Globus pallidus (tissue), 1 donor: ENCODE data around the gene HCST.
A peak's percentile ranks its signal among the peaks of the same experiment; 100 is the strongest.
"Not testable (repeated sequence)": the region's sequence is repeated elsewhere in the genome, so short reads cannot be mapped to it uniquely, and the experiment has no call there.

Source experiments
- DNase-seq: peaks from one replicate; pipeline ENCODE4 v3.0.0-alpha.2; 2015; ENCODE audit warnings: low spot score

The HCST gene

DNA sequence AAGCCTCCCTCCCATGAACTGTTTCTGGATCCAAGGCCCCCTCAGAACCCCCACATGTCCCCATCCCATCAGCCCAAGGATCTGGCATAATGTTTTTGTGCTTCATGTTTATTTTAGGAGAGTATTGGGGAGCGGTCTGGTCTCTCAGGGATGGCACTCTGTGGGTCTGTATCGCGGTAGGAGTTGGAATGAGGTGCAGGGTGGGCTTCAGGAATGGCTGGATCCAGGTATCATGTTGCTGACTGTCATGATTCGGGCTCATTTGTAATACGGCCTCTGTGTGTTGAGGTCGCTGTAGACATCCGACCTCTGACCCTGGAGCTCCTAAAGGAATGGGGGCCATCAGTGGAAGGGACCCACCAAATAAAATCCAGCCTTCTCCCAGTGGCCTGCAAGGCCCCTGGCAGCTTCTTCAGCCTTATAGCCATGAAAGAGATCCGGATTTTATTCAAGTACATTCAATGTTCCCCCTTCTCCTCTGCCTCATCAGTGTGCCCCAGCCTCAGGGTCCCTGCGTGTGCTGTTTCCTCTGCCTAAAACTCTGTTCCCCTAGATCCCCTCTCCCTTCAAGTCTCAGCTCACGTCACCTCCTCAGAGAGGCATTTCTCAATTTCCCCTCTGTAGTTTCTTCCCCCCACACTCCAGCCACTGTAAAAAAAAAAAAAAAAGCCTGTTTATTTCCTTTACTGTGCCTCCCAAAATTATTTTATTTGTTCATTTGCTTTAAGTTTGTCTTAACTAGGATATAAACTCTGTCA lies 2.2 kb downstream of the HCST start:
- peak; percentile 33 for DNase-seq

DNA sequence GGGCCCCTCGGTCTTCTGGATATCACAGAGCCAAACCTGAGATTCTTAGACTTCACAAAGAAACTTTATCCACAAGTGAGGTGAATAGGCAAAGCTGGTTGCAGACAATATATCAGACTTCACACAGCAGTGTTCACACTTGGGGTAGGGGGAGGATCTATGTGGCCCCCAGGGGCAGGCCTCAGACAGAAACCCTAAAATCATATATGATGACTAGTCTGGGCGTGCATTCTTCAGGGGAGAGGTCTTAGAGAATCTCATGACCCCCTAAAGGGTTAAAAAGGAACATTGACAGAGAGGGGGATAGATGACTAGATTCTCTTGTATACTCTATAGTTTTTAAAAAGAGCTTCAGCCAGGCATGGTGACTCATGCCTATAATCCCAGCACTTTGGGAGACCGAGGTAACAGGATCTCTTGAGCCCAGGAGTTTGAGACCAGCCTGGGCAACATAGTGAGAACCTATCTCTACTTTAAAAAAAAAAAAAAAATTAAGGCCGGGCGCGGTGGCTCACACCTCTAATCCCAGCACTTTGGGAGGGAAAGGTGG lies 2.9 kb downstream of the HCST start:
- DNase-seq = no peak

DNA sequence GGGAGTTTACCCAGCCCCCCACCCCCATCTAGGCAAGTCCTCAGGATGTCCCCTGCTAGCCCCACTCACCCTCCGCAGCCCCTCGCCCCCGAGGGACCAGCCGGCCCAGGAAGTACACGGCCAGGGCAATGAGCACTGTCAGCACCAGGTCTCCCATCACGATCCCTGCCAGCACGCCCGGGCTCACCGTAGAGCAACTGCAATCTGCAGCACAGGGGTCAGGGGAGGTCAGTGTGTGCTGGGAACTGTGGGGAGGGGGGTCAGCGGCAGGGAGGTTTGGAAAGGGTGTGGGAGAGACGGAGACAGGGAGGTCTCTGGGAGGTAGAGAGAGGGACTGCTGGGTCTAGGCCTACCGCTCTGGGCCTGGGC lies 5.0 kb downstream of the HCST start:
- DNase-seq = no peak

DNA sequence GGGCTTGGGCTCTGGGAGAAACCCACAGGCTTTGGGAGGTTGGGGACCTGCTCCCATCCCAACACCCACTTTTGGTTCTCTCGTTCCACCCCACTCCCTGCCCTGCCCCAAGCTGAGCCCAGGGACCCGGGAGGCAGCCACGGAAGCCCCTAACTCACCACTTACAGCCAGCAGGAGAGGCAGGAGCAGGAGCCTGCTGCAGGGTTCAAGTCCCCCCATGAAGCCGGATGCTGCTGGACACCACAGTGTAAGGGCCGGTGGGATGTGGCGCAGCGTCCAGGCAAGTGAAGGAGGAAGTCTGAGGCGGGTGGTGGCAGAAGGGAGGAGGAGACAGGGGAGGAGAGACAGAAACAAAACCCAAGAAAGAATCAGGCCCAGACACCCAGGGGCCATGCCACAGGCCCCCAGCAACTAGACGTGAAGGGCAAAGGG lies 5.7 kb downstream of the HCST start, which contains the start of gene TYROBP:
Gene TYROBP, minus strand, starts transcription at position 286 of the 432 bp plus-strand sequence. Its CDS starts 67 bp downstream, at position 219.
- no peak for DNase-seq

DNA sequence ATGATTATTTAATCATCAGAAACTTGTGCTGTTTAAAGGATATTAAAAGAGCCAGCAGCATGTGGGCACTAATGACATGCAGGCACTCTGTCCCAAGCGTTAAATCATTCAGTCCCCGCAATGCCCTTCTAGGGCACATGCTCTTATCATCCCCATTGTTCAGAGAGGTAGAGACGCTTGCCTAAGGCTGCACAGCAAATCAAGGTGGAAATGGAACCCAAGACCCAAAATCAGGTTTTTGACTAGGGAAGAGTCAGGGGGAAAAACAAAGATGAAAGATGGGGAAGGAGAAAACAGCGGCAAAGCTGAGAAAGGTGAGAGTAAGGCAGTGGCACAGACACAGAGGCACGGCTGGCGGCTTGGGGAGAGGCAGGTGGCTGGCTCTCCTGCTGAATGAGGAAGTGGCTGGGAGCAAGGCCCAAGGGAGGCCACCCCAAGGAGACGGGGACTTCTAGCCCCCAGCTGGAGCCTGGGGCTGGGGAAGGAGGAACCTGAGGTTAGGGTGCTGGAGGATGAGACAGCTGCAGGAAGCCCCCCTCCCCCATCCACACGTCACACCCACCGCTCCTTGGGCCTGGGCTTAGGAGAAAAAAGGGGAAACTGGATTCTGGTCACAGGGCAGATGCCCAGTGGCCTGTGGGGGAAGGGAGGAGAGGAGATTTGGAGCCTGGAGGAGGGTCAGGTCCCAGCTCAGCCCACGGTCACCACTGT lies 6.8 kb downstream of the HCST start:
- peak; percentile 71 for DNase-seq

DNA sequence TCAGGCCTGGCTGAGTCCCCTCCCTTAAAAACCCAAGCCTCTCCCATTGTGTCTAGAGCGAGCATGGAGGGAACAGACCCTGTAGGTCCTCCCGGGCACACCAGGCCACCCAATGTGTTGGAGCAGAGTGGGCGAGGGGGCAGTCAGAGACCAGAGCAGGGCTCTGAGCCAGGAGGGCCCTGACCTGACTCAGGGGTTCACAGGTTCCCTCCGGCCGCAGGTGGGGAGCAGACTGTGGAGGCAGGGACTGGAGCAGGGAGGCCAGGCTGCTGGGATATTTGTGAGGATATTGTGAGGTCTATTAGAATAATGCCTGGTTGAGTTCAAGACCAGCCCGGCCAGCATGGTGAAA lies 7.3 kb downstream of the HCST start:
- no peak for DNase-seq

DNA sequence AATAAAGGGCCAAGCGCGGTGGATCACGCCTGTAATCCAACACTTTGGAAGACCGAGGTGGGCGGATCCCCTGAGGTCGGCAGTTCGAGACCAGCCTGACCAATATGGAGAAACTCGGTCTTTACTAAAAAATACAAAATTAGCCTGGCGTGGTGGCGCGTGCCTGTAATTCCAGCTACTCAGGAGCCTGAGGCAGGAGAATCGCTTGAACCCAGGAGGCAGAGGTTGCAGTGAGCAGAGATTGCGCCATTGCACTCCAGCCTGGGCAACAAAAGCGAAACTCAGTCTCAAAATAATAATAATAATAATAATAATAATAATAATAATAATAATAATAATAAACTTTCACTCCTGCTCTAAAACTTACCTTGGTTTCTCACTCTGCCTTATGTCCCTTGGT lies 8.0 kb downstream of the HCST start:
- not testable (repeated sequence) for DNase-seq

DNA sequence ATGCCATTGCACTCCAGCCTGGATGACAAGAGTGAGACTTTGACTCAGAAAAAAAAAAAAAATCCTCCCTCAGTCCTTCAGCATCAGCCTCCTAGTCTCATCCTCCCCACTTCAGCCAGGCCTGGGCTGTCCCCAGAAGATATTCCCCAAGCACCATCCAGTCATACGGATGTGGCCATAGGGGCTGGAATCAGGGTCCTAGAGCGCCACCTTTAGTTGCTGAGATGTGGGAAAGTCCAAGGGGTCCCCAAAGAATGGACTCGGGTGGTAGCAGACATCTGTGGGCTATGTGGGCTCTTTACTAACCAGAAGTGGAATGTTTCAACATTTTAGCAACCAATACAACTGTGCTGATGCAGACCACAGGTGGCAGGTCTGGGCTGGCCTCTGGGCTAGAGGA lies 8.8 kb downstream of the HCST start:
- DNase-seq = no peak

DNA sequence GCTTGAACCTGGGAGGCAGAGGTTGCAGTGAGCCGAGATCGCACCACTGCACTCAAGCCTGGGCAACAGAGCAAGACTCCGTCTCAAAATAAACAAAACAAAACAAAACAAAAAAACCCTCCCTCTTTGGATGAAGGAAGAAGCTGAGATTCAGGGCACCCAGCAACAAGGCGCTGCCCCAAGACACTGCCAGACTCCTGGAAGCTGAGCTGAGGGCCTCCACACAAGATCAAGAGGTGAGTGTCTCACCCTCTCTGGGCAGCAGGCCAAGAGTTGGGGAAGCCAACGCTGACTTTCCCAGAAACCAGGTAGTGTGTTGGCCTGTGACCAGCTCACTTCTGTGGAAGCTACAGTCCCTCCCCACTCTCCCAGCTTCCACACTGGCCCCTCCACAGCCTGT lies 9.5 kb downstream of the HCST start:
- DNase-seq = no peak

DNA sequence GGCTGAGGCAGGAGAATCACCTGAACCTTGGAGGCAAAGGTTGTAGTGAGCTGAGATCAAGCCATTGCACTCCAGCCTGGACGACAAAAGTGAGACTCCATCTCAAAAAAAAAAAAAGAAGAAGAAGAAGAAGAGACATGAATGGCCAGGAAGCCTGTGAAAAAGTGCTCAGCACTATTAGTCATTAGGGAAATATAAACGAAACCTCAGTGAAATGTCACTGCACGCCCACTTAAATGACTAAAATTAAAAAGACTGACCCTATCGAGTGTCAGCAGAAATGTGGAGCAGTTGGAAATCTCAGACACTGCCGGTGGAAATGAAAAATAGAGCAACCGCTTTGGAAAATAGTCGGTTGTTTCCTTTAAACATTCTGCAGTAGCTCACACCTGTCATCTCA lies 11.3 kb downstream of the HCST start:
- no peak for DNase-seq

DNA sequence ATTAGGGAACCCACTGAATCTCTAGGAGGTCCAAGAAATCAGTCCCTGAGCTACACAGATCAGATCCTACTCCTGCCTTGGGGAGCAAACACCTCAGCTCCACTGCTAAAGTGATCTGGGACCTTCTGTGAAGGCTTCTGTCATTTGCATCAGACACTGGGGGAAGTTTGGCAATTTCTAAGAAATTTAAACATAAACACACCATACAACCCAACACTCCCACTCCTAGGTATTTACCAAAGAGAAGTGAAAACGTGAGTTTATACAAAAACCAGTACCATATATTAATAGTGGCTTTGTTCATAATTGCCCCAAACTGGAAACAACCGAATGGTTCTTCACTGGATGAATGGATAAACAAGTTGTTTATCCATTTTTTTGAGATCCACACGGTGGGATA lies 13.1 kb downstream of the HCST start:
- no peak for DNase-seq

DNA sequence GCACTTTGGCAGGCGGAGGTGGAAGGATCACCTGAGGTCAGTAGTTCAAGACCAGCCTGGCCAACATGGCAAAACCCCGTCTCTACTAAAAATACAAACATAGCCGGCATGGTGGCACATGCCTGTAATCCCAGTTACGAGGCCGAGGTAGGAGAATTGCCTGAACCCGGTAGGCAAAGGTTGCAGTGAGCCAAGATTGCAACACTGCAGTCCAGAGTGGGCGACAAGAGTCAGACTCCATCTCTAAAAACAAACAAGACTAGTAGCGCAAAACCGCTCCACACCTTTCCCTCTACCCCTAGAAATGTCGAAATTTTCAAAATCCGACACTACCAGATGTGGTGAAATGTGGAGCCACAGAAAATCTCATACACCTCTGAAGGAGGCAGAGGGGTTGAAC lies 17.0 kb downstream of the HCST start:
- DNase-seq = no peak

DNA sequence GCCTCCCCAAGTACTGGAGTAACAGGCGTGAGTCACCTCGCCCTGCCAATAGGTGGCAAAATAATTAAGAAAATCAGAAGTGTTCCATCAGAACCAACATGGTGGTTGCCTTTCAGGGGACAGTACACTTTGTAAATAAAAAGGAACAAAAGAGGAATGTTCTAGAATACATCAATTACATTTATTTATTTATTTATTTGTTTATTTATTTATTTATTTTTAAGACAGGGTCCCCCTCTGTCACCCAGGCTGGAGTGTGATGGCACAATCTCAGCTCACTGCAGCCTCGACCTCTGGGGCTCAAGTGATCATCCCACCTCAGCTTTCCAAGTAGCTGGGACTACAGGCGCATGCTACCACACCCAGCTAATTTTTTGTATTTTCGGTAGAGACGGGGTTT lies 18.7 kb downstream of the HCST start:
- DNase-seq = no peak

DNA sequence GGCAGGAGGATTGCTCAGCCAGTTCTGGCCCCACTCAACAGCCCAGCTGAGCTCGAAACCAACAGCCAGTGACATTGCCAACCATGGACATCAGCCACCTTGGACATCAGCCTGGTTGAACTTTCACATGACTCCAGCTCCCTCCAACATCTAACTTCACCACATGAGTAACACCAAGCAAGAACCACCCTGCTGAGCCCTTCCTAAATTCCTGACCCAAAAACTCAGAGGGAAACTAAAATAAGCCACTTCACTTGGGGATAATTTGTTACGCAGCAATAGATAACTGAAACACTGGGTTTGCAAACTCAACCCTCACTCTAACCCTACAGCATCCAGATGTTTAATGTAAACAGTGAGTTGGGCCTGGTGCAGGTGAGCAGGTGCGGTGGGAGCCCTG lies 23.2 kb downstream of the HCST start:
- DNase-seq = no peak

DNA sequence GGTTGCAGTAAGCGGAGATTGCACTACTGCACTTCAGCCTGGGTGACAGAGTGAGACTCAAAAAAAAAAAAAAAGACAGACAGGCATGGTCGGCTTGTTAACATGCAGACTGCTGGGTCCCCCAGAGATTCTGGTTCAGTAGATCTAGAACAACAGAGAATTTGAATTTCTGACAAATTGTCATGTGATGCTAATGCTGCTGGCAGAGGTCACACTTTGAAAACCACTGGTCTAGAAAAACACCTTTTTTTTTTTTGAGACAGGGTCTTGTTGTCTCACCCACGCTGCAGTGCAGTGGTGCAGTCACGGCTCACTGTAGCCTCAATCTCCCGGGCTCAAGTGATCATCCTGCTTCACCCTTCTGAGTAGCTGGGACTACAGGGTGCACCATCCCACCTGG lies 26.2 kb downstream of the HCST start:
- no peak for DNase-seq

DNA sequence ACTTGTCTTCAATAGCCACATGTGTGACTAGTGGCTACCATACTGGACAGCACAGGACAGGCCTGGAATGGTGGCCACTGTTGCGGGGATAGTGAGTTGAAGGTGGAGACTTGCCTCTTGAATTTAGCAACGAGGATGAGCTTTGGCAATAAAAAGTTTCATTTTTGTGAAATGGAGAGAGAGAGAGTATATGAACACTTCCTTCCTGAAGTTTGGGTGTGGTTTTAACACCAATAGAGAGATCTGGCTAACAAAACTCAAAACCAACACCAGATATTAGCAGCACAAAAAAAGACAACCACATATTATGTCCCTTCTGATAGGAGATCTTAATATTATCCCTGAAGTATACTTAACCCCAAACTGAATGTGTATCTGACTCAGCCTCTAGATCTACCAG lies 27.5 kb downstream of the HCST start:
- DNase-seq = no peak

DNA sequence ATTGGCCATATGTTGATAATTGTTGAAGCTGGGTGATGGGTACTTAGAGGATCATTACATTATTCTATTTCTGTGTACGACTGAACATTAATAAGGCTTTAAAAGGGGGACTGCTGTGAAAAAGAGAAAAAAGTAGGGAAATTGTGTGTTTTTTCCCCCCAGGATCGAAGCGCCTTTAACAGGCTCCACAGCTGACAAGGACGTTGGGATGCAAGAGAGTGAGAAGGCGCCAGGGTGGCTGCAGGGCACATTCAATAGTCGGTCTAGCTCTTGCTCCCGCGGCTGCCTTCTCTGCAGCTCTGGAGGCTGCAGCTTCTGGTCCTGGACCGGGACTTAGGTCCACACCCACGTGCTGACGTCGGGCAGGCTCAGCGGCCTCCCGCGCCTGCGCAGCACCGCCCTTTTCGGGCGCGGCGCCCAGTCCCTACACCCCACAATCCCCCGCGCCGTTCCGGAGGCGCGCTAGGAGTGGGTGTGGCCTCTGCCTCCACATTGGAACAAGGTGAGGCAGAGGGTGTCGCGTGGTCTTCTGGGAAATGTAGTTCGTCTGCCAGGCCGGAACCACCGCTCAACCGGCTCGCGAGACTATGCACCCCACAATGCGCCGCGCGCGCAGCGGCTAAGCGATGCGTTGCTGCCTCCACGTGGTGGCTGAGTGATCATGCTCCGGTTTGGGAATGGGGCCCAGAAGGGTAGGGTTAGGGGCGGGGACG lies 29.0 kb downstream of the HCST start:
- peak; percentile 99 for DNase-seq

DNA sequence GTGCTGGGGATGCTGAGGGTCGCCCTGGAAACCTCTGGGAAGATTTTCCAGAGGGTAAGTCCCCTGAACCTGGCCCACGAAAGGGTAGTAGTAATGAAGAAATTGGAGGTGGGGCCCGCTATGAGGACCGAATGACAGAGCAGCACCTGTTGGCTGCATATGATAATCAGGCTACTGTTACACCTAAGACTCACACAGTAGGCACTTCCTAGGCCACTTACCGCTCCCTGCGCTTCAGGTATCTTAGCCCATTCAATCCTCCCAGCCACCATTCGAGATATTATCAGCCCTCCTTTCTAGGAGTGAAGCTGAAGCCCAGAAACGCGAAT lies 29.5 kb downstream of the HCST start:
- DNase-seq = no peak

DNA sequence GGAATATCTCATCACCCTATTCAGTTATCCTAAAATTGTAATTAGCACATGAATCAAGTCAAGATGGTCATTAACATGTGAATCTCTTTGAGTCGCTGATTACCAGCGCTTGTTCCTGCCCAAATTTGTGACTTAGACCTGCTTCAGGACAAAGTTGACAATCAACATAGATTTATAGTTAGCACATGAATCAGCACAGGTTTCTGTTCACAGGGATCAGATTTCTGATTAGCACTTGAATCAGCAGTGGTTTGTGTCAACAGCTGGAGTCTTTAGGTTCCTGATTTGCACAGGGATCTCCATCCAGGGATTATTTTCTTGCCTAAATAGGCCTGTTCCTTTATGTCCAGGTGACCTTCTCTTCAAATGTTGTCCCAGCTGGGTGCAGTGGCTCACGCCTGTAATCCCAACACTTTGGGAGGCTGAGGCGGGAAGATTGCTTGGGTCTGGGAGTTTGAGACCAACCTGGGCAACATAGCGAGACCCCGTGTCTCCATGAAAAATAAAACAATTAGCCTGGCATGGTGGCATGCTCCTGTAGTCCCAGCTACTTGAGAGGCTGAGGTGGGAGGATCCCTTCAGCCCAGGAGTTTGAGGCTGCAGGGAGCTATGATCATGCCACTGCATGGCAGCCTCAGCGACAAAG lies 30.1 kb downstream of the HCST start:
- no peak for DNase-seq

DNA sequence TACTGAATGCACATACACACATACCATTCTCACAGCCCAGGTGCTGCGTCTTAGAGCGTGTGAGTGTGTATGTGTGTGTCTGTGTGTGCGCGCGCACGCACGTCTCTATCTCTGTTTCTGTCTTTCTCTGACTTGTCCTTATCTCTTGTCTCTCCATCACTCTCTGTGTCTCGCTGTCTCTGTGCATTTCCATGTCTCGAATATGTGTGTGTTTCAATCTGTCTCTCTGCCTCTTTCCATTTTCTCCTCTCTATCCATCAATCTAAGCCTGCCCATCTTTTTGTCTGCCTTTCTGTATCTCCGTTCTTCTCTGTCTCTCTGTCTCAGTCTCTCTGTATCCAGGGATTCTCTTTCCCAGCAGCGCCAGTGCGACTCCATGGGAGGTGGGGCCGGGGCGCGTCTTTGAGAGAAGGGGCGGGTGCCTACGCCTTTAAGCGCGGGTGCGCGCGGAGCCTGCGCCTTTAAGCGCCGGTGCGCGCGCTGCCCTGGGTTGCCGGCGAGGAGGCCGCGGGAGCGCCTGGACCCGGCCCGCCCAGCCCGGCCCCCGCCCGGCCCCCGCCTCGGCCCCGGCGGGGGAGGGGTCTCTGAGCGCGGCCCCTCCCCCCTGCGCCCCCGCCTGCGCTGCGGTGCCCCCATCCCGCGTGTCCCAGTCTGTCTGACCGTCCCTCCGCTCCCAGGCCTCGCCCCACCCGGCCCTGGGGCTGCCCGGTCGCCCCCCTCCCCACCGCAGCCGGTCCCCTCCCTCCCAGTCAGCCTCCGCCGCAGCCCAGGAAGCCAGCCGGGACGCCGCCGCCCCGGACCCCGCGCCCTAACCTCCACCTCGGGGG lies 33.8 kb downstream of the HCST start, which contains the start of gene LRFN3:
Gene LRFN3, plus strand, starts transcription at position 464 of the 827 bp plus-strand sequence. CDS start 3,052 bp downstream, outside the sequence.
- peak; percentile 66 for DNase-seq

DNA sequence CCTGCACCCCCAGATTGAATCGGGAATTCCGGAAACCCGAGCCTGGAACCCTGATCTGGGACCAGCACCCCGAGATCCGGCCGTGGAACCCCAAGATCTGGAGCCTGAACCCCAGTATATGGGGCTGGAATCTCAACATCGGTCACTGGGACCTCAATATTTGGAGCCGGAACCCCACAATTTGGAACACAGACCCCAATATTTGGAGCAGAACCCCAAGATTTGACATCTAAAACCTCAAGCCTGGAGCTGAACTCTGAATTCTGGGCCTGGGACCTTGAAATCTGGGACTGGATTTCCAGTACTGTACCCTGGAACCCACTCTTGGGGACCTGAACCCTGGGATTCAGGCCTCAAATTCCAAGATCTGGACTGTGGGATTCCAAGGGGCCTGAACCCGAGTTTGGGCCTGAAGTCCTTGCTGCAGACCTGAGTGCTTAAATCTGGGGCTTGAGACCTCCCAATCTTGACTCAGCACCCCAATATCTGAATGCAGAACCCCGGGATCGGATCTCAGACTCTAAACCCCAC lies 34.5 kb downstream of the HCST start:
- no peak for DNase-seq
